Gastrocnemius medialis (tissue), 4 donors: ENCODE measurements around the gene BCAN. TPM values are rescaled to one million over a fixed set of nuclear protein-coding genes. Genes with fewer than 3 reads are reported as not detected.

ENCODE experiments used
- ATAC-seq, 2 donors: fragments of 150-250 bp; one replicate each; pipeline ENCODE4 v1.9.1; 2016
- DNase-seq, 2 donors: peaks; one replicate each; pipeline ENCODE4 v3.0.0-alpha.2; 2019
- H3K27ac ChIP-seq, 4 donors: fragments of 200-600 bp; sonication (generic); 1 replicate in 1 of 4; 2 replicates in 3 of 4; pipeline ENCODE4 v1.5.1; 2016 to 2018; ENCODE audit warnings: mild to moderate bottlenecking in 2 of 4, moderate library complexity in 1 of 4
- H3K27me3 ChIP-seq, 3 donors: fragments of 200-600 bp; sonication (generic) in 2 of 3; 1 replicate in 1 of 3; 2 replicates in 2 of 3; pipeline versions ENCODE4 v1.5.1 to v1.6.0; 2016 to 2019; ENCODE audit warnings: mild to moderate bottlenecking in 1 of 3, moderate library complexity in 1 of 3
- H3K36me3 ChIP-seq, 2 donors: fragments of 200-600 bp; sonication (generic) in 1 of 2; one replicate each; pipeline ENCODE4 v1.5.1; 2017 to 2018
- H3K4me1 ChIP-seq, 2 donors: fragments of 200-600 bp; sonication (generic) in 1 of 2; one replicate each; pipeline ENCODE4 v1.5.1; 2016 to 2017; ENCODE audit warnings: mild to moderate bottlenecking in 2 of 2
- H3K4me3 ChIP-seq, 4 donors: fragments of 200-600 bp; sonication (generic) in 3 of 4; 1 replicate in 1 of 4; 2 replicates in 3 of 4; pipeline ENCODE4 v1.5.1; 2016 to 2019; ENCODE audit warnings: mild to moderate bottlenecking in 2 of 4
- H3K9me3 ChIP-seq, 3 donors: fragments of 200-600 bp; sonication (generic) in 2 of 3; 1 replicate in 1 of 3; 2 replicates in 2 of 3; pipeline ENCODE4 v1.5.1; 2016 to 2019
- CTCF ChIP-seq, 5 experiments: fragments of 450-650 bp in 3 of 5; fragments of 200-600 bp in 2 of 5; sonication (generic) in 2 of 5; IDR thresholded peaks in 4 of 5; conservative IDR thresholded peaks in 1 of 5; 1 replicate in 4 of 5; 2 replicates in 1 of 5; pipeline ENCODE4 v1.5.1; 2016 to 2019; ENCODE audit warnings: antibody characterized with exemption in 5 of 5, mild to moderate bottlenecking in 3 of 5, moderate library complexity in 3 of 5
- POLR2A ChIP-seq, 2 donors: fragments of 450-650 bp; IDR thresholded peaks; one replicate each; pipeline ENCODE4 v1.6.1; 2017; ENCODE audit warnings: antibody characterized with exemption in 2 of 2, mild to moderate bottlenecking in 2 of 2, moderate library complexity in 2 of 2
- in situ Hi-C, 4 donors: fragments of 200-750 bp; cut with MboI; loops; one replicate each; pipeline versions ENCODE4 v1.15.0 to v1.8.0; 2017; ENCODE audit warnings: low sequenced_read_pairs in 4 of 4
- intact Hi-C: fragments of 100-400 bp; cut with DNase I; formaldehyde crosslinking; loops from one replicate; pipeline ENCODE4 v1.15.1; 2023; ENCODE audit warnings: low total_unique reads
- total RNA-seq, 4 donors: library from RNA; depleted of rRNA; stranded (reverse); fragments of >200 nt; gene quantifications; one replicate each; pipeline versions ENCODE4 v1.1.0 to v1.2.3, GENCODE V29; 2016

Gene BCAN
- total RNA-seq, 4 donors from 2014 or later: 0.26 to 0.29 TPM; not detected in 2

- intact Hi-C loops (loop anchor here (5.0 kb wide), 1 partner anchor 72 kb away; no protein-coding TSS in a partner anchor), in situ Hi-C loops (no loop called here)
- H3K4me3 ChIP-seq: no peak overlapping the region
- peaks cover 14 to 19% (median 17%) of the 10 kb centered on the region in 3 donors for H3K27me3 ChIP-seq
- no peaks in the 10 kb centered on the region for H3K9me3 ChIP-seq
- DNase-seq (no peak), ATAC-seq (no peak)
- H3K27ac ChIP-seq: no peak overlapping the region
- no peaks in the 10 kb centered on the region for H3K36me3 ChIP-seq
- peaks cover 19 to 20% of the 10 kb centered on the region in 2 donors for H3K4me1 ChIP-seq
- TF ChIP-seq CTCF (IDR thresholded peaks at IDR 0.05 in 4 of 5, conservative IDR thresholded peaks at IDR 0.05 in 1 of 5): no peak
- no peak for TF ChIP-seq POLR2A (IDR thresholded peaks at IDR 0.05)
These were observed 12.8 kb downstream of the BCAN start for GRCh38 chr1:156654700-156655099.

- intact Hi-C loops (loop anchor here (5.0 kb wide), 1 partner anchor 73 kb away; no protein-coding TSS in a partner anchor), in situ Hi-C loops (no loop called here)
- H3K27ac ChIP-seq: no peak overlapping the region
- no peaks in the 10 kb centered on the region for H3K9me3 ChIP-seq
- H3K36me3 ChIP-seq: no peaks in the 10 kb centered on the region
- no peak for TF ChIP-seq CTCF (IDR thresholded peaks at IDR 0.05 in 4 of 5, conservative IDR thresholded peaks at IDR 0.05 in 1 of 5)
- no peak for TF ChIP-seq POLR2A (IDR thresholded peaks at IDR 0.05)
- ATAC-seq: no peak
- H3K4me1 ChIP-seq: peaks cover 23 to 24% of the 10 kb centered on the region in 2 donors
- DNase-seq: no peak
- no peak overlapping the region for H3K4me3 ChIP-seq
- peaks cover 14 to 19% (median 17%) of the 10 kb centered on the region in 3 donors for H3K27me3 ChIP-seq
These were observed 13.4 kb downstream of the BCAN start for GRCh38 chr1:156655151-156655903.

- H3K27me3 ChIP-seq: peaks cover 14 to 17% (median 14%) of the 10 kb centered on the region in 3 donors
- H3K27ac ChIP-seq: no peak overlapping the region
- intact Hi-C loops (loop anchor here (5.0 kb wide), 1 partner anchor 74 kb away; no protein-coding TSS in a partner anchor), in situ Hi-C loops (no loop called here)
- TF ChIP-seq CTCF (IDR thresholded peaks at IDR 0.05 in 4 of 5, conservative IDR thresholded peaks at IDR 0.05 in 1 of 5) (no peak), POLR2A (IDR thresholded peaks at IDR 0.05) (no peak)
- H3K36me3 ChIP-seq: no peaks in the 10 kb centered on the region
- no peak overlapping the region for H3K4me3 ChIP-seq
- ATAC-seq (no peak), DNase-seq (no peak)
- no peaks in the 10 kb centered on the region for H3K9me3 ChIP-seq
- peaks cover 30 to 31% of the 10 kb centered on the region in 2 donors for H3K4me1 ChIP-seq
These were observed 14.1 kb downstream of the BCAN start for GRCh38 chr1:156655904-156656516.

GRCh38 chr1:156656806-156657740 is 15.2 kb downstream of the BCAN start:
- no peak for TF ChIP-seq POLR2A (IDR thresholded peaks at IDR 0.05)
- peak; percentile 97 to 99 (median 98) for TF ChIP-seq CTCF (IDR thresholded peaks at IDR 0.05 in 4 of 5, conservative IDR thresholded peaks at IDR 0.05 in 1 of 5)
- Histone ChIP-seq H3K27me3 (peaks cover 14 to 17% (median 14%) of the 10 kb centered on the region in 3 donors), H3K4me3 (peak overlapping the region; percentile 30 to 40 (median 40)), H3K4me1 (peaks cover 41% of the 10 kb centered on the region in 2 donors), H3K27ac (peak overlapping the region in 1 of 4 donors; percentile 28), H3K36me3 (no peaks in the 10 kb centered on the region), H3K9me3 (no peaks in the 10 kb centered on the region)
- intact Hi-C loops (loop anchor here (1.0 to 5.0 kb wide), 2 partner anchors 31 to 75 kb away; no protein-coding TSS in a partner anchor), in situ Hi-C loops (no loop called here)
- DNase-seq (peak; percentile 24 to 59), ATAC-seq (peak; percentile 38 to 42)
